PFSK-1 (cell line): ENCODE results near the gene TBL1Y.

ENCODE experiments used
- POLR2AphosphoS5 ChIP-seq: IDR thresholded peaks from 2 replicates; pipeline ENCODE4 v1.6.1; 2012; ENCODE audit warnings: low read depth, mild to moderate bottlenecking, control low read depth, low read length, moderate library complexity
- REST ChIP-seq, 2 experiments: IDR thresholded peaks; 2 replicates each; pipeline versions ENCODE4 v1.6.1 to v1.8.0; 2011 to 2012; ENCODE audit warnings: low read depth in 2 of 2, low read length in 2 of 2, control low read depth in 1 of 2, inconsistent platforms in 1 of 2, mild to moderate bottlenecking in 1 of 2, moderate library complexity in 1 of 2; ENCODE audit not compliant: insufficient read depth in 1 of 2
- SIN3A ChIP-seq: IDR thresholded peaks from 2 replicates; pipeline ENCODE4 v1.6.1; 2012; ENCODE audit warnings: mild to moderate bottlenecking, low read length, moderate library complexity, borderline replicate concordance; ENCODE audit not compliant: insufficient read depth
- TAF1 ChIP-seq: IDR thresholded peaks from 2 replicates; pipeline ENCODE4 v1.6.1; 2012; ENCODE audit warnings: low read length, control low read depth, borderline replicate concordance; ENCODE audit not compliant: insufficient read depth

GRCh38 chrY:7078725-7079124 is 168.2 kb downstream of the TBL1Y start:
- TF ChIP-seq REST (IDR thresholded peaks at IDR 0.05; ENCODE audit: insufficient read depth in 1 of 2, low read depth in 2 of 2, low read length in 2 of 2), result no peak
- no peak for TF ChIP-seq POLR2AphosphoS5
- TF ChIP-seq SIN3A, result no peak
- no peak for TF ChIP-seq TAF1
